HL-60 (cell line): ENCODE measurements around the gene C14orf93.

ENCODE experiments used
- DNase-seq, 2 experiments: peaks; one replicate each; pipeline ENCODE4 v3.0.0-alpha.2; 2010 to 2020; ENCODE audit warnings: low read depth in 1 of 2, low spot score in 1 of 2
- H3K27ac ChIP-seq: fragments of 250-450 bp; sonication (Bioruptor Pico); replicated peaks from 2 replicates; pipeline ENCODE4 v1.5.1; 2020; ENCODE audit warnings: mild to moderate bottlenecking, moderate library complexity
- H3K27me3 ChIP-seq: fragments of 250-450 bp; sonication (Bioruptor Pico); 2 replicates; pipeline ENCODE4 v1.5.1; 2021; ENCODE audit warnings: mild to moderate bottlenecking, moderate library complexity; ENCODE audit not compliant: insufficient read depth, poor library complexity, severe bottlenecking
- H3K4me3 ChIP-seq: replicated peaks from 2 replicates; pipeline ENCODE4 v1.5.1; 2011; ENCODE audit warnings: mild to moderate bottlenecking, control low read depth, low read length; ENCODE audit not compliant: insufficient read depth
- GABPA ChIP-seq: IDR thresholded peaks from 2 replicates; pipeline ENCODE4 v1.6.1; 2012; ENCODE audit warnings: low read depth
- POLR2AphosphoS5 ChIP-seq: IDR thresholded peaks from 2 replicates; pipeline ENCODE4 v1.6.1; 2012; ENCODE audit warnings: low read depth
- SPI1 ChIP-seq: IDR thresholded peaks from 2 replicates; pipeline ENCODE4 v1.6.1; 2012; ENCODE audit warnings: low read depth, mild to moderate bottlenecking, borderline replicate concordance
- TF ChIP-seq, protein P1 (sequence below): IDR thresholded peaks from 2 replicates; pipeline ENCODE4 v1.6.1; 2012; ENCODE audit warnings: low read depth; ENCODE audit not compliant: insufficient replicate concordance
- TF ChIP-seq, protein P2 (sequence below): IDR thresholded peaks from one replicate; pipeline ENCODE4 v1.5.1; 2011; ENCODE audit warnings: low read length, control low read depth, inconsistent platforms; ENCODE audit not compliant: insufficient read depth

The C14orf93 gene

GRCh38 chr14:22978981-22979671 lies 30.8 kb downstream of the C14orf93 start:
- no peak for DNase-seq
- no peak overlapping the region for H3K4me3 ChIP-seq
- TF ChIP-seq GABPA = no peak
- TF ChIP-seq SPI1 = no peak
- TF ChIP-seq, protein P1, sequence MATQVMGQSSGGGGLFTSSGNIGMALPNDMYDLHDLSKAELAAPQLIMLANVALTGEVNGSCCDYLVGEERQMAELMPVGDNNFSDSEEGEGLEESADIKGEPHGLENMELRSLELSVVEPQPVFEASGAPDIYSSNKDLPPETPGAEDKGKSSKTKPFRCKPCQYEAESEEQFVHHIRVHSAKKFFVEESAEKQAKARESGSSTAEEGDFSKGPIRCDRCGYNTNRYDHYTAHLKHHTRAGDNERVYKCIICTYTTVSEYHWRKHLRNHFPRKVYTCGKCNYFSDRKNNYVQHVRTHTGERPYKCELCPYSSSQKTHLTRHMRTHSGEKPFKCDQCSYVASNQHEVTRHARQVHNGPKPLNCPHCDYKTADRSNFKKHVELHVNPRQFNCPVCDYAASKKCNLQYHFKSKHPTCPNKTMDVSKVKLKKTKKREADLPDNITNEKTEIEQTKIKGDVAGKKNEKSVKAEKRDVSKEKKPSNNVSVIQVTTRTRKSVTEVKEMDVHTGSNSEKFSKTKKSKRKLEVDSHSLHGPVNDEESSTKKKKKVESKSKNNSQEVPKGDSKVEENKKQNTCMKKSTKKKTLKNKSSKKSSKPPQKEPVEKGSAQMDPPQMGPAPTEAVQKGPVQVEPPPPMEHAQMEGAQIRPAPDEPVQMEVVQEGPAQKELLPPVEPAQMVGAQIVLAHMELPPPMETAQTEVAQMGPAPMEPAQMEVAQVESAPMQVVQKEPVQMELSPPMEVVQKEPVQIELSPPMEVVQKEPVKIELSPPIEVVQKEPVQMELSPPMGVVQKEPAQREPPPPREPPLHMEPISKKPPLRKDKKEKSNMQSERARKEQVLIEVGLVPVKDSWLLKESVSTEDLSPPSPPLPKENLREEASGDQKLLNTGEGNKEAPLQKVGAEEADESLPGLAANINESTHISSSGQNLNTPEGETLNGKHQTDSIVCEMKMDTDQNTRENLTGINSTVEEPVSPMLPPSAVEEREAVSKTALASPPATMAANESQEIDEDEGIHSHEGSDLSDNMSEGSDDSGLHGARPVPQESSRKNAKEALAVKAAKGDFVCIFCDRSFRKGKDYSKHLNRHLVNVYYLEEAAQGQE = no peak
- no peak for TF ChIP-seq POLR2AphosphoS5
- TF ChIP-seq, protein P2, sequence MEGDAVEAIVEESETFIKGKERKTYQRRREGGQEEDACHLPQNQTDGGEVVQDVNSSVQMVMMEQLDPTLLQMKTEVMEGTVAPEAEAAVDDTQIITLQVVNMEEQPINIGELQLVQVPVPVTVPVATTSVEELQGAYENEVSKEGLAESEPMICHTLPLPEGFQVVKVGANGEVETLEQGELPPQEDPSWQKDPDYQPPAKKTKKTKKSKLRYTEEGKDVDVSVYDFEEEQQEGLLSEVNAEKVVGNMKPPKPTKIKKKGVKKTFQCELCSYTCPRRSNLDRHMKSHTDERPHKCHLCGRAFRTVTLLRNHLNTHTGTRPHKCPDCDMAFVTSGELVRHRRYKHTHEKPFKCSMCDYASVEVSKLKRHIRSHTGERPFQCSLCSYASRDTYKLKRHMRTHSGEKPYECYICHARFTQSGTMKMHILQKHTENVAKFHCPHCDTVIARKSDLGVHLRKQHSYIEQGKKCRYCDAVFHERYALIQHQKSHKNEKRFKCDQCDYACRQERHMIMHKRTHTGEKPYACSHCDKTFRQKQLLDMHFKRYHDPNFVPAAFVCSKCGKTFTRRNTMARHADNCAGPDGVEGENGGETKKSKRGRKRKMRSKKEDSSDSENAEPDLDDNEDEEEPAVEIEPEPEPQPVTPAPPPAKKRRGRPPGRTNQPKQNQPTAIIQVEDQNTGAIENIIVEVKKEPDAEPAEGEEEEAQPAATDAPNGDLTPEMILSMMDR = no peak
- no peak overlapping the region for H3K27ac ChIP-seq
- peaks cover 11% of the 10 kb centered on the region for H3K27me3 ChIP-seq

DNA sequence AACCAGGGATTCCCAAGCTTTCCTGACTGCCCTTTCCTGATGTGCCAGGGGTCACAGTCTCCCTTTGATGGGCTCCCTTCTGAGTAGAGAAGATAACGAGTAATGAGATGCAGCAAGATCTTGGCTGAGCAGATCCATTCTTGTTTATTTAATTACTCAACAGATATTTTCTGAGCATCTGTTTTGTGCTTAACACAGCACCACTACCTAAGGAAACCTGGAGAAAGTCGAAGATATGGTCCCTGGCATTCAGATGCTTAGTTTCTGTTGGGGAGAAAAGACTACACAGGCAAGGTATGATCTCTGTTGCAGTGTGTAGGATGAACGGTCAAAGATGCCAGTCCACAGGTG lies 31.5 kb downstream of the C14orf93 start:
- TF ChIP-seq, protein P2 = no peak
- TF ChIP-seq, protein P1 = no peak
- TF ChIP-seq GABPA (no peak), SPI1 (no peak), POLR2AphosphoS5 (no peak)
- H3K27ac ChIP-seq = no peak overlapping the region
- H3K4me3 ChIP-seq = no peak overlapping the region
- H3K27me3 ChIP-seq = peaks cover 11% of the 10 kb centered on the region
- DNase-seq = no peak

DNA sequence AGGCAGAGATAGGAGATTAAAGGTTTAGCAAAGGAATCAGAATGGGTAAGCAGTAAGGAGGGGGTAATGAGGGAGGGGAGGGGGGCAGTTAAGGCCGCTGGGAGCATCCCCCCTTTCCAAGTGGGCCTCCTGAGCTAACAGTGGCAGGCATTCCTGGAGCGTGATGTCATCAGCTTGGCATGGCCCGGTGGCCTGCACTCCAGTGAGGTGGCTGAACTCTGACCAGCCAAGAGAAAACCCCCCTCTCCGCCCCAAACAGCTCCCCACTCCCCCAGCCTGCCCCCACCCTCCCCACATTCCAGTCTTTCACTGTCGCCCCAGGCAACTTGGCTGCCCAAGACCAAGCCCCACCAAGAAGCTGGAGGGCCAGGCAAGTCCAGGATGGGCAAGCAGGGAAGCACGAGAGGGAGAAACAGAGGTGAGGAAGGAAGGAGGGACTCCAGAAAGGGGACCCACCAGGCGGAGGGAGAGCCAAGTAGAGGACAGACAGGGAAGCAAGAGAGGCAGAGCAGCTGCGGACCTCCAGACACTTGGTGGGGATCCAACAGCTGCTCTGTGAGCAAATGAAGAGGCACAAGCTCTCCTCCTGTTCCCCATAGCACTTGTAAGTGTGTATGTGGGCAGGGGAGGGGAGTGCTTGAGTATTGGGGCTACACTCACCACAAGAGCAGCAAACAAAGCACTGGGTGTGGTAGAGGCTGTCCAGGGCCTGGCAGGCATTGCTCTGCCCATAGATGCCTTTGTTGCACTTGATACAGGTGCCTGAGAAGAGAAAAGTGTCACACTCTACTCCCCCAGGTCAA lies 32.1 kb downstream of the C14orf93 start:
- TF ChIP-seq SPI1 = no peak
- TF ChIP-seq, protein P1 = no peak
- TF ChIP-seq POLR2AphosphoS5 = no peak
- TF ChIP-seq, protein P2 = no peak
- no peak for TF ChIP-seq GABPA
- no peak overlapping the region for H3K4me3 ChIP-seq
- no peak for DNase-seq
- no peak overlapping the region for H3K27ac ChIP-seq
- H3K27me3 ChIP-seq = peaks cover 11% of the 10 kb centered on the region
